Measurements from ENCODE around the gene ARNT2.

ARNT2 gene

DNA sequence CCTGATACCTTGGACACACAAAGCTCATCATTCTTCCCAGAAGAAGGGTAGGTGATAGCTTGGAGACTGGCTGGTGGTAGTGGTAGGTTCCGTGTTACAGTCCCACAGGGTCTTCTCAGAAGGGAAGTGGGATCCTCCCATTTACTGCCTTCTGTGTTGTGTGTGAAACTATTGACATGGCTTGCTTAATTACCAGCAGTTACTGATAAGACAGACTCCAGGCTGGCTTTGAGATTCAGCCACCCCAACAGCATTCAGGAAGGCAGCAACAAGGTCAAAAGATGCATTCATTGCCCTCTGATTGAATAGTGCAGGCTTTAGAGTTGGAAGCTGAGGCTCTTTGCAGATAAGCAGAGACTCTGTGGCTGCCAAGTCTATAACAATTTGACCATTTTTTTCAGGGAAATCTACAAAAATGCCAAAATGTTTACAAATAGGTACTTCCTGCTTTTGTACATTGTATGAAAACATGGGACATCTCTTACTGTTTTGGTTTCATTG is 7.7 kb downstream of the ARNT2 start:
- no peak for DNase-seq

DNA sequence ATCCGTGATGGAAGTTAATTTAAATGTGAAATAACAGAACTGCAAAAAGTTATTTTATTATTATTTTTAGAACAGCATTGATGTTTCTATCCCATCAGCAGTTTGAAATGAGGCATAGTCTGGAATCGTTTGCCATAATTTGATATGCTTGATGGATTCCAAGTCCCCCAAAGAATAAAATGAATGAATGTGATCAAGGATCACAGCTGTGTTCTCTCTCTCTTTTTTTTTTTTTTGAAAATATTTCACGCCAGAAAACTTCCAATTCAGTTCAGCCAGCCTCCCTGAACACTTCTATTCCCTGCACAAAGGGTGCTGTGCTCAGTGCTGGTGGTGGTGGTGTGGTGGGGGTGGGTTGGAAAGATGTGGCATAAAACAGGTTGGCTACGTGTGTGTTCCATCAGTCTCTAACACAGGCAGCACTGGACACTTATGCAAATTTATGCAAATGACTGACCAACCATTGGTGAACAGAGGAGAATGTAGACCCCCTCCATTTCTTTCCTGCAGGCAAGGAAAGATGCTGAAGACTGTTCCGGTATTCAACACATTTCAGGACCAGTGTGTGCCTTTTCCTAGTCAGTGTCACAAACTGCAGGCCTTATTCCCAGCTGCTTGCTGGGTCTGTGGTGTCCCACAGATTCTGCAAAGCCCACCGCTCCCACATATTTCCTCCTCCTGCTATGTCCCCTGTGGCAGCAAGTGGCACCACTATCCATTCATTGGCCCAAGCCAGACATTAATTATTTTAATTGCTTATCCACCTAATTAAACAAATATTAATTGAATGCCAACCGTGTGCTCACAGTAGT is 10.6 kb downstream of the ARNT2 start:
- DNase-seq, result no peak

DNA sequence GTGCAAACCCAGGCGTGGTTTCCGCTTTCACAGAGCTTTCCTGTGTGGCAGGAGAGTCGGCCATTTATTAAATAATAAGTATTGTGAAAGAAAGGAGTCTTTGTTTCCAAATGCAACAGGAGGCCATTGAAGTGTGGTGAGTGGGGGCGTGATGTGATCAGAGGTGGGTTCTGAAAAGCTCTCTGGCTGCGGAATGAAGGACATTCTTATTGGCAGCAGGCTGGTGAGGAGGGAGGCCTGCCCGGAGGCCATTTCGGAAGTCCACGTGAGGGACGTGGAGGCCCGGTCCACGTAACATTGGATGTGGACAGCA is 11.1 kb downstream of the ARNT2 start:
- no peak for DNase-seq

DNA sequence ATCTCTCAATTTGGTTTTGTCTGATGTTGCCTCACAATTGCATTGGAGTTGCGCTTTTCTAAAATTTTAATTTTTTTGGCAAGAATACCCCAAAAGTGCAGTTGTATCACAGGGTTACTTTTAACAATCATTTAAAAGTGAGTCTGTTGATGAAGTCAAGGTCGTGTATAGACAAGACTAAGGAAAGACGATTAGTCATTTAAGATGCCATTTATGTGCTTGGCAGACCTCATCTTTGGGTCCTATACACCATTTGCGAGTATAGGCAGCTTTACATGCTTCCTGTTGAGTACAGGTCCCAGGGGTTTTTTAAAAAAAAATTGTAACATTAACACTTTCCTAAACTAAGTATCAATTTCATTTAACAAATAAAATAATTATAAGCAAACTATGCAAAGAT is 12.5 kb downstream of the ARNT2 start:
- DNase-seq, result no peak

DNA sequence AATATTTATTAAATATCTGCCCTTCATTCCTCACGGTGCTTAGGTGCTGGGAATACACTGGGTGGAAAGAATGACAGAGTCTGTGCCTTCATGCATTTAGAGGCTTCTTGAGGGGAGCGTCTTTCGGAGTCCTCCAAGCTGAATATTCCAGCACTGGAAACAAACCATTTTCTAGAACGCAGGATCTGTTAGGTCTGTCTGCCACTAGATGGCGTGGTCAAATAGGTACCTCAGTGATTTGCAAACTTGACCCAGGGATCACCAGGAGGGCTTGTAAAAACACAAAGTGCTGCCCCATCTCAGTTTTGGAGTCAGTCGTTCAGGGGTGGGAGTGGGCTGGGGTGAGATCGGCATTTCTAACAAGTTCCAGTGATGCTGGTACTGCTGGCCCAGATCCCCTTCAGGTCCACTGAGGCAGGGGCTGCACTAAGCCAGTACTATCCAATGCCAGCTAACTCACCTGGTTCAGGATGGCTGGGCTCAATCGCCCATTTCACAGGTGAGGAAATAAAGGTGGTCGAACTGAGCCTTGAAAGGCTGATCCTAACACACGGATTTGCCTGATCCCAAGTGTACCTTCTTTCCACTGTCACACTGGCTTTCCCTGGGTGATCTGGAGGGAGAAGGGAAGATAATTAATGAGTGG is 14.8 kb downstream of the ARNT2 start:
- no peak for DNase-seq

DNA sequence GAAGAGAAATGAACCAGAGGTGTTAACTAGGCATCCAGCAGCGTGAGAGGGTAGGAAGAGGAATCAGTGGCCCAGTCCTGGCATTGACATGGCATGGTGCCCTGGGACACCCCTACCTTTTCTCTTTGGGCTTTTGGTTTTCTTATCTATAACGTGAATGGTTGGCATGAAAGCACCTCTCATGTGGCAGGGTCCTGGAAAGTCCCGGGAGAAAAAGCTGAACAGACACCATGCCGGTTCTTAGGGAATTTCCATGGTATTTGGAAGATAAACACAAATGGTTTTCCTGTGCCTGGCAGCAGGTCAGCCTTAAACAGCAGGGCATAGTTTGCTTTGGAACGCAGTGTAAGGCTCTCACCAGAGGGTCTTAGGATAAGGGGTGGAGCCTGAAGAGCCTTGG is 15.4 kb downstream of the ARNT2 start:
- no peak for DNase-seq

DNA sequence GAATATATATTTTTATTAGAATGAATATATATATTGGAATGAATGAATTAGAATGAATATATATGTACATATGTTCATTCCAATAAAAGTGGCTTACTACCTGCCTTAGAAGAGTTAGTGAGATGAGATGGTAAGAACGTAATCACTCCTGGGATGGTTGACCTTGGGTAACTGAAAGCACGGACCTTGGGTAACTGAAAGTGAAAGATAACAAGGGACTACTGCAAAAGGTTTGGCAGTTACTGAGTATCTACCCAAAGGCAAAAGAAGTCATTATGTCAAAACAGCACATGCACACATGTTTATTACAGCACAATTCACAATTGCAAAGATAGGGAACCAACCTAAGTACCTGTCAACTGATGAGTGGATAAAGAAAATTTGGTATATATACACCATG is 16.5 kb downstream of the ARNT2 start:
- DNase-seq, result no peak

DNA sequence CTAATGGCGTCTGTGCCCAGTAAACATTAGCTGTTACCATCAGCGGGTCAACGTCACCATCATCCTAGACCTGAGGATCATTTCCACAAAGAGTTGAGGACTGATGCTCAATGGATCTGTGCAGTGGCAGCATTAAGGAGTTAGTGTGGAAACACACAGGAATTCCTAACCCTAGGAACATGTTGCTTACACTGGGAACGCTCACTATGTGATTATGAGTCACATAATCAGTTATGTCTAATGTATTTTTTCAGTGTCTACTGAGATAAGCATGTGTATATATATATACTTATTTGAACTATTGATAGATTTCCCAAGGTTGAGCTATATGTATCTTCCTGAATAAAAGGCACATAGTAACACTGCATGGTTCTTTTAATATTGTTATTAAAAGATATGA is 19.0 kb downstream of the ARNT2 start:
- no peak for DNase-seq

DNA sequence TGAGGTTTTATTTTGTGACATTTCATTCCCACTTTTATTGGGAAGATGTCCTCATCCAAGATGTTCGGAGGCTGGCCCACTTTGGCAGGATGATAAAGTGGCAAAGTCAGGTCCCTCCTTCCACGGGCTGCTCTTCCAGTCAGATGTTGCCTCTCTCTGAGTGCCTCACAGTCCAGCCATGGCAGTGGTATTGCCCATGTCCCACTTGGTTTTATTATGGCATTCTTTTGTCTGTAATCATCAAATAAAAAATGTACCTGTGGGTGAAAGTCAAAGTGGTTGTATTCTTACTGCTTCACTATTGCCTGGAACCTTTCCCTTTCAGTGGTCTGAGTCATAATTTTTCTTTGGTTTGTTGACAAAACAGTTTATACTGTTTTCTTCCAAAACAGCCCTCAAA is 20.2 kb downstream of the ARNT2 start:
- DNase-seq, result no peak

DNA sequence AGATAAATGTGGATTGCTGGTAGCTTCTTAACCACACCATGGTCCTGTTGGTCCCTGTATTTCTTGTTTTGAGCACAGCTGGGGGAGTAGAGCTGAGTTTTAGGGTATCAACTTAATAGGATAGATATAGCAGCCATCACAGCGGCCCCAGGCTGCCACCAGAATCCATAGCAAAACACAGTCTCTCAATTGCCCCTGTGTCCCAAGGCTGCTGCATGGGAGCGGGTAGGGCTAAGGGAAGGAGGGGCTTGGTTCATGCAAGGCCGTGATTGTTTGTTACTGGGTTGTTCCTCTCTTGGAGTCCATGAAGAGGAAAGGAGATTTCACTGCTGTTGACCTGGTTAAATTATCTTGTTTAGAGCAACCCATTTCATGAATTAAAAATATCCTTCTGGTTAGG is 22.1 kb downstream of the ARNT2 start:
- no peak for DNase-seq

DNA sequence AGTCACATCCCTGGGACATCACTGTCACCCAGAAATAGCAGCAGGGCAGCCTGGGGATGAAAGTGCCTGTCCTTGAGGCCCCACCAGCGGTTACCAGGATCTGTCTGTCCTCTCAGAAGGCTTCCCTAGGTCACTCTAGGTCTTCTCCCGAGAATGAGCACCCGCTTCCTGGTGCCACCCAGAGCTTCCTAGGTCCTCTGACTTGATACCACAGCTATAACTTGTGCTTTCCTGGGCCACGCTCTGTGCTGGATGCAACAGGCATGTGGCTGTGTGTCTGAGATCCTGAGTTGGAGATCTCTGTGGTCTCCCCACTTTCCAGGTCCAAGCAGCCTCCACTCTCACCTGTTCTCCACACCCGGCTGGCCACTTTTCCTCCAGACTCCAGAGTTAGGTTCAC is 25.8 kb downstream of the ARNT2 start:
- DNase-seq, result no peak

DNA sequence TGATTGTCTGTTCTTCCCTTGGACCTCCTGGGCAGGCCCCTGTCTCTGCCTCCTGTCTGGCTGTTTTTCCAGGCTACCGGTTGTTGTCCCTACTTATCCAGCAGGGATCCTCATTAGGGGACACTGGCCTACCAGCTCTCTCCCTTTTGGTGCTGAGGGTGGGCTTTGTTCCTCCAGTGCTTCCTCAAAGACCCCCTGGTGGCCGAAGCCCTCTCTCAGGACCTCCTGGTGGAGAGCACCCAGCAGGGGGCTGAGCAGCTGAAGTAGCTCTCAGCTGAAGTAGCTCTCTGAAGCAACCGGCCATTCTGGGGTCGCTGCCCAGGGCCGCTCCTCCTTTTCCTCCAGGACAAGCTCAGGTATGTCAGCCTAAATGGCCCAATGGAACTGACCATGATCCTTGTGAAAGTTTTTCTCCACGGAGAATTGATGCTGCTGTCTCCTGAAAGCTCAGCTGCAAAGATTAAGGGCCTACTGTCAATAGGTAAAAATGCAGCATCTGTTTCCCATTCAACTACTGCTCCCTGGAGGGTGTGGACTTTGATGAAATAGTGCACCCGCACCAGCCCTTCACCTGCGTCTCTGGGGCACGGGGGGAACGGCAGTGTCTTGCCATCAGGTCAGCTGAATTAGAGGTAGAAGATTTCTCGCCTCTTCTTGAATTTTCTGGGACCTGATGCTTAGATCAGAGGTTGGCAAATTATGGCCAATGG is 27.6 kb downstream of the ARNT2 start:
- no peak for DNase-seq

DNA sequence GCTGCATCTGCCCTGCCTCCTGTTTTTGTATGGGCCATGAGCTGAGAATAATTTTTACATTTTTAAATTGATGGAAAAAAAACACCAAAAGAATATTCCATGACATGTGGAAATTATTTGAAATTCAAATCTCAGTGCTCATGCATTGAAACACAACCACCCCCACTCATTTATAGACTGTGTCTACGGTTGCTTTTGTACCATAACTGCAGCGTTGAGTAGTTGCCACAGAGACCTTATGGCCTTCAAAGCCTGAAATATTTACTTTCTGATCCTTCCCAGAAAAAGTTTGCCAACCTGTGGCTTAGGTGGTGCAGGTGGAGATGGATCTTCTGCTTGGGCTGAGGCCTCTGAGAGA is 28.1 kb downstream of the ARNT2 start:
- no peak for DNase-seq

DNA sequence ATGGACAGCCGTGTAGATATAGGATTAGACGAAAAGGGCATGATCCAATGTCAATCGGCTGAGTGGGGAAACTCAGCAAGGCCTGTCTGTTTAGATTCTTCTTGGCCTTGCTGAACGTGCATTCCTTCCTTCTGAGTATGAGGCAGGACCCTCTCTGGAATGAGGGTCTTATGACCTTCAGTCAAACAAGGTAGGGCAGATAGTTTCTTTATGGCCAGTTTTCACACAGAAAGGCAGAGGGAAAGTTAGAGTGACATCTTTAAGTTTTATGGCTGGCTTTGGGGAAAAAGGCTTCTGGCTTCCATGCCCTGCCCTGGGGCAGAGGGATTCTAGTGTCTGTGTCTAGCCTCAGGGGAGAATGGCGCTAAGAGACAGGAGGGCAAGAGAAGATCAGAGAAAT is 29.7 kb downstream of the ARNT2 start:
- DNase-seq, result no peak

DNA sequence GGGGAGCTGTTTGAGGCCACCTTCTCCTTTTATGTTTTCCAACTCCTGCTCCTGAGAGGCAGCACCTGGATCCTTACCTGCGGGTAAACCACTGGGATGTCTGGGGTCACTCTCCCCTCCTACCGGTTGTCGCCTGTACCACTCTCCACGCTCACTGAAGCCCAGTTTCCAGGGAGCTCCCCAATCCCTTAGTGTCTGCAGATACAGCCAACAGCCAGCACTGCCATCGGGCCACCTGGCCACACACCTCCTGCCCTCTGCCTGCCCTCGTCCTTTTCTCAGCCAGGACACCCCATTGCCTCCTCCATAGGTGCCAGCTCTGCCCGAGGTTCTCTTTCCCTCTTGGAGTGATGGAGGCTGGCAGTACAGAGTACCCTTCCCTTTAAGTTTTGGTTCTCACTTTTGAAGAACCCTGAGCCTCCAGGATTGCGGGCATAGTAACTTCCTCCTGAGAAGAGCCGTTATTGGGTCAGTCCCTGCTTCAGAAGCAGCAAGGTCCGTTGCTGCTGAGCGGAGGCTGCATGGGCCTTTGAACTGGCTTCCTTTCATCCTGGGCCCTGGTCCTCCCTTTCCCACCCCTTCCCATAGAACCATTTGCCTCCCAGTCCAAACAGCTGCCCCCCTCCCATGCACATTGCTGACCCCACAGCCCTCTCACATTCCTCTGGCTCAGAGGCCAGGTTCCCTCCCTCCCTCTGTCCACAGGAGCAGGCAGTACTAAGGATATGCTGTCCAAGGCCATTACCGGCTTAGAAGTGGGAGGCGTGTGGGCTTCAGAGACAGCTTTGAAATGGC is 30.9 kb downstream of the ARNT2 start:
- no peak for DNase-seq

DNA sequence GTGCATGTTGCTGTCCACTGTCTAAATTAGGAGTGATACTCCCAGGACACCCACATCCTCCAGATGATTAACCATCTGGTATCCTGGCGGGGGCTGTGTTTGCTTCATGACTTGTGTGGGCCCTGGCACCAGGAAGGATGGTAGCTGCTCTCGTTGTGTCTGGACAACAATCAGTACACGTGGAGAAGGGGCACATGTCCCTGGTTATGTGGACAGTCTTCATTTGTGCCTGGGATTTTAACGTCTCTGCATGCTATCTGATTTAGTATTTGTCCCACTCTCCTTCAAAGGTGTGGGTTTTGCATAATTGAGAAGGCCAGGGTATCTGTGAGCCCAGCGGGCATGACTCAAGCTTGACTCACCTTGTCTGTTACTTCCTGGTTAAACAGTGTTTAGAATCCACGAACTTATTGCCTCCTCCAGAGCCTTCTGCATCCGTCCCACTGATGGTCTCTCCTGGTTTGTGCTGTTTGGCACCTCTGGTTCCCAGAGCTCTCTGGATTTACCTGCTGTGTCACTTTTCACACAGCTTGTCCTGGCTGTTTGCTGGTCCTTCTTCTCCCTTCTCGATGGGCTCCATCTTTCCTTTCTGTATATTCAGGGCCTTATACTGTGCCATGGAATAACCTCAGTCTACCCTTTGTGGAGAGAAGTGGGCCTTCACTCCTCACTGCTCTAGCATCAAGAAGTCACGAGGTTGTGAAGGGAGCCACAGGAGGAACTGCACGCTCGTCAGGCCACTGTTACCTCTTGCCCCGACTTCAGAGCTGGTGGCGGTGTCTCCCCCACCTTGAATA is 32.5 kb downstream of the ARNT2 start:
- no peak for DNase-seq

DNA sequence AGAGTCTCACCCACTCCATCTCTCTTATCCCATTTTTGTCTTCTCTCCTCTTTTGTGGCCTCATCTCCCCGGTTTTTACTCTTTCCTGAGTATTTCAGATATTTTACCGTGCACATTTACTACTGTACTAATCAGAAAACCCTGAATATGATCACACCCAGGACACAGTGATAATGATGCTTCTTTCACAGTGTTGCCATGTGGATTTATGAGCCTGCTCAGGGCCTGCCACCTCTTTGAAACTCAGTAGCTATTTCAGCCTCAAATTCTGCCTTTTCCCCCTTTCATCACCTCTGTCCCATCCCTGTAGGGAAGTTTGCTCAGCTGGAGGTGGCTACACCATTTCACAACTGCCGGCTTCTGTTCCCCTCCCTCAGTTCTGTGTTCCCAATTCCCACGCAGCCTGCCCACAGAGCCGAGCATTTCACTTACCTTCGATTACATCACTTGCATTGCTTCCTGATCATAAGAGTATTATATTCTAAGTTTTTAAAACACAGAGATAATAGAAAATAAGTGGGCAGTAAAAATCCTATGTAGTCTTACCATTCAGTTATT is 33.2 kb downstream of the ARNT2 start:
- no peak for DNase-seq

DNA sequence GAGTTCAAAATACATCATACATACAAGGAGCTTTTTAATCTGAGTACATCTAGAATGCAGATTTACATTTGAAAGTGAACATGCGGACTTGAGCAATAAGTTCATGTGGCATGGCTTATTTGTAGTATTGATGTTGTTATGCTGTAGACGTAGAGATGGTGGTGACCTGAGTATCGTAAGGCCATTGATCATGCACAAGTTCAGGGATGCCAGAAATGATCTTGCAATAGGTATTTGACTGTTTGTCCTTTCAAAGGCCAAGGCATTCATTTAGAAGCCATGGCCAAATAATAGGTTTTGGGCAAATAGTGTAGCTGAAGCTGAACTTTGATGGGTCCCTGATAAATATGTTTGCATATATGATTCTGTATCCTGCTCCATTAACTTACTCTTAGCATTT is 35.0 kb downstream of the ARNT2 start:
- no peak for DNase-seq

DNA sequence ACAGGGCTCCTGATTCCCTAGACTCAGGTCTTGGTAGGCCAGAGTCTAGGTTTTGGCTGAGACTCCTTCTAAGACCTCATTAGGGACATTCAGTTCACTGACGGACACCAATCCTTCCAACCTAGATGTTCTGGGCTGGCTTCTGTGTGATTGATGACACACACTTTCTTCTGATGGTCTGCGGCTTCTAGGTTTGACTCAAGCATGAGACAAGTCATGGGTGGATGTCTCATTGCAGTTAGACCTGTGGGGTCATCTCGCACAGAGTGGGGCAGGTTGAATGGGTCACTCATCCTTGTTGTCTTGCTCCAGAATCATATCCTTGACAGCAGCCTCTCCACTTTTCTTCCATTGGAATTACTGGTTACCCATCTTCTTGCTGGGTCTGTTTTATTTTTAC is 35.8 kb downstream of the ARNT2 start:
- no peak for DNase-seq

DNA sequence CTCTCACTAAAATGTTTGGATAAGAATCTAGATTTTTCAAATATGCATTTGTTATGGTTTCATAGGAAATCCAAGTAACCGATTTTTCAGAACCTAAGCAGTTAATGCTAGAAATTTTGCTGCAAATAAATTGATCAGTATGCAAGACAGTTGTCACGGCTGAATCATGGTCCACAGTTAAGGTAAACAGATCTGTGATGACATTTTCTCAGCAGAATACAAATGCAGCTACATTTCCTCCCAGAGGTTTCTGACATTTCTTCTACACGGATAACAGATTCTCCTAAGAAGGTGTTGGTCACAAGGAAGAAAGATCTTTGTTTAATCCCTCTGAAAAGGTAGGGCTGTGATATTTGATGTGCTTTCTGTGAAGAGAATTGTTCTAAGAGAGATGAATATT is 36.9 kb downstream of the ARNT2 start:
- DNase-seq, result no peak

DNA sequence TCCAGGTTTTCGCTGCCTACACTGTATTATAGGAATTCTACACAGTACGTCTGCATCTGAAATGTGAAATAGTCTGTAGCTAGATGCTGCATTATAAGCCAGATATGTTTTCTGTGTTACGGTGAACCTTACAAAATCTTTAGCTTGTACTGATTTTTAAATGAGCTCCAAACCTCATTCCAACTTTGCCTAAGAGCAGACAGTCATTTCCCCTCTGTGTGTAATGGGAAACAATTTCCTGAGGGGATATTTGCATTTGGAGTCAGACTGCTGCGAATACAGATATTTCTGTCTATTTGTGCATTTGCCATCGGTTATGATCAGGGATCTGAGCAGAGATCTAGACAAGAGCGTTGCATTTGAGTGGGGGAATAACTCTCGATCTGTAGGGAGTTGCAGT is 37.5 kb downstream of the ARNT2 start:
- DNase-seq, result no peak

DNA sequence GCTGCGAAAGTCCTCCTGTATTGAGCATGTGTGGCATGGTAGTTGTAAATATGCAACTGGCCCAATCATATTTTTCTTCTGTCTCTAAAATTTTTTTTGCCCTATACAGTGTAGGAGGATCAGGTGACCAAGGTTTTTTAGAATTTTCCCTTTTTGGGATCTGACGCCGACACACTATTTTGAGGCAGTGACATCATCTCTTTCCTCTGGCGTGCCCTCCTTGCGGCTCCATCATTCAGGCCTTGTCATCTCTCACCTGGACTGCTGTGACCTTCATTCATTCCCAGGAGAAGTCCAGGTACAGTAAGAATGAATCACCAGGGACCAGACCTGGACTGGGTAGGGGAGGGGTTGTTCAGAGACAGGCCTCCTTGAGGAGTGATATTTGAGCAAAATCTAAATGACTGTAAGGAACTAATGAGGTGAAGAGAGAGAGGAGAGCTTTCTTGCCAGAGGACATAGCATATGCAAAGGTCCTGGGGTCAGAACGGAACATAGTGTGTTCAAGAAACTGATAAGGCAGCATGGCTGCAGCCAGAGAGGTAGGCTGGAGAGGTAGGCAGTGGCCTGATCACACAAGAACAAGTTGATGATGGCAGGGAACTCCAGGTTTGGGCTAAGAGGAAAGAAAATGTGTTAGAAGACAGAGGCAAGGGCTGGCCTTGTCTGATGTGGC is 38.7 kb downstream of the ARNT2 start:
- no peak for DNase-seq

Data from activated gamma-delta T cell treated with Interleukin-2 at 50 U/mL for 16 hours (primary cell).